Kidney epithelial cell (primary cell): ENCODE results near the gene MORN1. TPM values are rescaled to one million over a fixed set of nuclear protein-coding genes. Genes with fewer than 3 reads are reported as not detected.

Experiments
- DNase-seq: peaks from one replicate; pipeline ENCODE4 v3.0.0-alpha.2; 2010; ENCODE audit warnings: low read depth
- H3K27me3 ChIP-seq: 2 replicates; pipeline ENCODE4 v1.6.0; 2011; ENCODE audit warnings: low read length; ENCODE audit not compliant: control insufficient read depth, insufficient read depth
- H3K36me3 ChIP-seq: 2 replicates; pipeline ENCODE4 v1.5.1; 2011; ENCODE audit warnings: low read length; ENCODE audit not compliant: control insufficient read depth, insufficient read depth
- H3K4me3 ChIP-seq: 2 replicates; pipeline ENCODE4 v1.5.1; 2011; ENCODE audit warnings: low read depth, mild to moderate bottlenecking, control low read depth, low read length
- CTCF ChIP-seq: IDR thresholded peaks from 2 replicates; pipeline ENCODE4 v1.5.1; 2011; ENCODE audit warnings: mild to moderate bottlenecking, moderate library complexity, low read length, control low read depth, inconsistent platforms; ENCODE audit not compliant: insufficient read depth, poor library complexity, severe bottlenecking
- total RNA-seq: library from RNA; depleted of rRNA; stranded (reverse); fragments of >200 nt; gene quantifications from 2 replicates; pipeline ENCODE4 v1.2.3, GENCODE V29; 2015

MORN1 gene
- total RNA-seq, 1 donor from 2014 or later: 8.4 TPM

- Histone ChIP-seq H3K27me3 (no peaks in the 10 kb centered on the region), H3K36me3 (peaks cover 1% of the 10 kb centered on the region), H3K4me3 (no peak overlapping the region)
- no peak for TF ChIP-seq CTCF
- DNase-seq: no peak
Measured at GRCh38 chr1:2303781-2304180, 87.6 kb downstream of the MORN1 start.

- H3K27me3 ChIP-seq: no peaks in the 10 kb centered on the region
- no peaks in the 10 kb centered on the region for H3K36me3 ChIP-seq
- no peak for DNase-seq
- no peak for TF ChIP-seq CTCF
- H3K4me3 ChIP-seq: no peak overlapping the region
Measured at GRCh38 chr1:2303016-2303775, 88.2 kb downstream of the MORN1 start.

GRCh38 chr1:2302292-2302925 is 88.9 kb downstream of the MORN1 start:
- DNase-seq: no peak
- no peak for TF ChIP-seq CTCF
- Histone ChIP-seq H3K4me3 (no peak overlapping the region), H3K36me3 (no peaks in the 10 kb centered on the region), H3K27me3 (no peaks in the 10 kb centered on the region)

GRCh38 chr1:2301607-2302291 is 89.6 kb downstream of the MORN1 start:
- Histone ChIP-seq H3K4me3 (no peak overlapping the region), H3K36me3 (no peaks in the 10 kb centered on the region), H3K27me3 (no peaks in the 10 kb centered on the region)
- TF ChIP-seq CTCF: no peak
- no peak for DNase-seq

- Histone ChIP-seq H3K36me3 (no peaks in the 10 kb centered on the region), H3K27me3 (no peaks in the 10 kb centered on the region), H3K4me3 (no peak overlapping the region)
- TF ChIP-seq CTCF: no peak
- no peak for DNase-seq
Measured at GRCh38 chr1:2300851-2301606, 90.3 kb downstream of the MORN1 start.
